Measurements from ENCODE around the gene HMG20B.

HMG20B gene

DNA sequence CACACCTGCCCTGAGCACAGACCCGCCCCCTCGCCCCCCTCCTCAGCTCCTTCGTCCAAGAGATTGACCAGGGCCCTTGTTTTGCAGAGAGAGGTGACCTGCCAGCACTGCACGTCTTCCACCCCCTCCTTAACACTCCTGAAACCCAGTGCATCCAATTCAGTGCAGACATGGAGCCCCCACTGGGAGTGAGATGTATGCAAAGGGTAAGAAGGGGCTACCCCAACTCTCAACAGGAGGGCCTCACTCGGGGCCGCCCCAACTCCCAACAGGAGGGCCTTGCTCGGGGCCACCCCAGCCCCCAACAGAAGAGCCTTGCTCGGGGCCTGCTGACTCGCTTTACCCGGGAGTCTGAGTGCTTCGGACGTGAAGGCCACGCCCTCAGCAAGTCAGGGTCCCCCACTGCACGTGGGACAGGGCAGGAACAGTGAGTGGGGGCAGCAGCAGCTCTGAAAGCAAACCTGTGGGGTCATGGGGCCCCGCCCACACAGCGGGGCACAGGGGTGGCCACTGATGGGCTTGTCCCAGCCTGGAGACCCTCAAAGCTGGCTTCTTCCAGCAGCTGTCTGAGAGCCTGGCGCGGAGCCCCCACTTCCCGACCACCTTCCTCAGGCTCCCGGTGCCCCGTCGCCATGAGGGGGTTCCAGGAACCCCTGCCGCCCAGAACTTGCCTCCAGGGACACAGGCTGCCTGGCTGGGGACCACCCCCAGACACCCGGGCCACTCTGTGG lies 48.2 kb downstream of the HMG20B start:
- no peak for DNase-seq (ENCODE audit: low read depth, low spot score)

GRCh38 chr19:3621689-3622088 lies 48.9 kb downstream of the HMG20B start:
- no peak for DNase-seq (ENCODE audit: low read depth, low spot score)

GRCh38 chr19:3622224-3622623 lies 49.5 kb downstream of the HMG20B start:
- DNase-seq (ENCODE audit: low read depth, low spot score) = no peak

DNA sequence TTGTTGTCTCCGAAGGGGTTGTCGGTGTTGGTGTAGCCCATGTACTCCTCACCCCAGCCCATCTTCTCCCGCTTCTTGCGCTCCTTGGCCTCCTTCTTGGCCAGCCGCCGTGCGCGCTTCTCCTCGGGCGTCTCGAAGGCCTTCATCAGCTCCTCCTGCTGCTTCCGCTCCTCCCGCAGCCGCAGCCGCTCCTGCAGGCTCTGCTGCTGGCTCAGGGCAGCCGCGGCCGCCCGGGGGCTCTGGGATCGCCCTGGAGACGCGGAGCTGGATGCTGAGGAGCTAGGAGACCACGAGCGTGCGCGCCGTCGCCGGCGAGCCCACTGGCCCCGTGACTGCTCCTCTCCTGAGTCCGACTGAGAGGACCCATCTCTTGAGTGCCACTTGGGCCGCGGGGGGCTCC lies 51.0 kb downstream of the HMG20B start:
- no peak for DNase-seq (ENCODE audit: low read depth, low spot score)

- DNase-seq (ENCODE audit: low read depth, low spot score) = no peak
These were observed 53.3 kb downstream of the HMG20B start for GRCh38 chr19:3625996-3626472.

DNA sequence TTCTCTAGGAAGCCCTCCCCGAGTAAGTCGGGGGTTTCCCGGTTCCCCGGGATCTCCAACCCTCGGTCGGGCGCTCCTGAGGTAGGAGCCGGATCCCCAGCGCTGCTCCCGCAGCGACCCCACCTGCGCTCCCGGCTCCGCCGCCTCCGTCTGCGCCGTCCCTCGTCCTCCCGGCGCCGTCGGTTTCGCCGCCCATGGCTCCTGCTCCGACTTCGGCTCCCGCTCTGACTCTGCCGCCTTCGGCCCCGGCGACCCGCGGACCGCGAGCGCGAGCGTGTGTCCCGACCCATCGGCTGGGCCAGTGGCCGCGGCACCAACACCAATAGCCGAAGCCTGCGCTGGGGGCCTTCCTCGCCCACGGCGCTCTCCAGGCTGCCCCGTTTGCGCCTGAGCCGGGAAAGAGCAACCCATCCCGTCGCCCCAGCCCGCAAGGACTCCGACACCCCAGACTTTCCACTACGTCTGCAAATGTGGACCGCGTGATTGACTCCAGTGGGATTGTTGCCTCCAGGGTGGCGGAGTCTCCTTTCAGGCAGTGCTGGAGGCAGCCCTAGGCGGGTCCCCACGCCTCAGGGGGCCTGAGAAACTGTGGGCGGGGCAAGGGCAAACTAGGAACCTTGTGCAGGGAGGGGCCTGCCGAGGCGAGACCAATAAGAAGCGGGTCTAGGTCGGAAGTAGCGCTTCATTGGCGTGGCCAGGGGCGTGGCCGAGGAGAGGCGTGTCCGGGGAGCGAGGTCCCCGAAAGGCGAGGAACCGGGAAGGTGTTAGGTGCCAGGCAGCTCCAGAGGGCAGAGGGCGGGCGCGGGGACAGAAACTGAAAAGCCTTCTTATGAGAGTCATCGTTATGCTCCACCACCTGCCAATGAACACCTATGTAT lies 54.0 kb downstream of the HMG20B start, which contains the start of gene CACTIN:
Gene CACTIN (minus strand): TSS at position 318 of the 878 bp plus-strand sequence. CDS start 28 bp downstream, at position 290.
- DNase-seq (ENCODE audit: low read depth, low spot score) = peak; percentile 98

DNA sequence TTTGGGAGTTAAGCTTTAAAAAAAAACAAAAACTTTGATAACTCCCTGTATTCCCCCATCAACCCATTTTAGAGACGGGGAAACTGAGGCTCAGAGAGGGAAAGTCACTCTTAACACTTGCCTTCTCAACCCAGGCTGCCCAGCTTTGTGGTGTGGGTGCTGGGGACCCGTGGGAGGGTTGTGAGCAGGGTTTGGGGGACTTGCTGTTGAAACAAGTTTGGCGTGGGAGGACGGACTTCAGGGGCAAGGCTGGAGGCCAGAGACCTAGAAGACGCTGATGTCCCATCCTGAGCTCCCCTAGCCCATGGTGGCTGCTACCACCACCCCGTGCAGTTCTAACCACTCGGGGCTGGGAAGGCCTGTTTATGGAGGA lies 54.6 kb downstream of the HMG20B start:
- no peak for DNase-seq (ENCODE audit: low read depth, low spot score)
